HepG2 (cell line): Measurements from ENCODE around the gene ST8SIA1.

Experiments
- CCAR2 ChIP-seq: fragments of 200-400 bp; formaldehyde crosslinking; optimal IDR thresholded peaks from 2 replicates; pipeline ENCODE3; 2018; ENCODE audit warnings: low read depth, mild to moderate bottlenecking, low read length, moderate library complexity
- DNMT1 ChIP-seq: sonication (generic); formaldehyde crosslinking; IDR thresholded peaks from 2 replicates; pipeline ENCODE4 v1.5.1; 2020; ENCODE audit warnings: mild to moderate bottlenecking, missing genetic modification reagents
- MATR3 ChIP-seq: sonication (generic); formaldehyde crosslinking; IDR thresholded peaks from 2 replicates; pipeline ENCODE4 v1.4.0; 2020; ENCODE audit warnings: missing genetic modification reagents
- MBNL3 ChIP-seq: fragments of 250-450 bp; sonication (Bioruptor Pico); conservative IDR thresholded peaks from 2 replicates; pipeline ENCODE4 v1.8.0; 2022; ENCODE audit warnings: mild to moderate bottlenecking, inconsistent platforms
- NR2C2 ChIP-seq: sonication (generic); formaldehyde crosslinking; IDR thresholded peaks from 2 replicates; pipeline ENCODE4 v1.4.0; 2020; ENCODE audit warnings: missing genetic modification reagents, mild to moderate bottlenecking, moderate library complexity, borderline replicate concordance
- SMC3 ChIP-seq: IDR thresholded peaks from 2 replicates; pipeline ENCODE4 v1.6.1; 2011; ENCODE audit warnings: low read length, improper control_type of control experiment
- TF ChIP-seq, protein P1 (sequence below): sonication (generic); formaldehyde crosslinking; IDR thresholded peaks from 2 replicates; pipeline ENCODE4 v1.5.0; 2020; ENCODE audit warnings: mild to moderate bottlenecking, missing genetic modification reagents, moderate library complexity

DNA sequence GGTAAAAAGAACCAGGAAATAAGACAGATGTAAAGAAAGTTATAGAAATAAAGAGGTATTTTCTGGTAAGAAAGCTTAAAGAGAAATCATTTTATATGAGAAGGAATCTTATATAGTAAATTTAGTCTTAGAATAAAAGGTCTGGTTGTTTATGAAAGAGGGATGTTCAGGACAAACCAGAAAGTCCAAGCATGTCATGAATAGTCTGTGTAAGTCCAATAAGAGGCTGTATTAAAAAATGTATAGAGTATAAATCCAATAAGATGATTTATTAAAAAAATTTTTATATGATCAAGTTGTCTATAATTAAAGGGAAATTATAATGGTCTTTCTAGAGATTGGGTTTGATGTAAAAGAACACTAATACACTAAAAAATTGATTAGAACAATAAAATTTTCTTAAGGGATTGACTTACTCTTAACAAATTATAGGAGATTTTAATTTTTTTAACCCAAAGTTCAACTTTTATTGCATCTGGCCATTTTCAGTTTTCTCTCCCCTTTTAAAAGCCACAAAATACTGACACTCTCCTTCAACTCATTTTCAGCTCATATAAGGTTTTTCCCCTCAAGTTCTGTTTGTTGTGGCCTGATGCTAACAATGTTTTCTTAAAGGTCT lies 35.1 kb downstream of the ST8SIA1 start:
- TF ChIP-seq DNMT1 (CRISPR knock-in tag) (no peak), MBNL3 (CRISPR knock-in tag) (no peak), SMC3 (no peak), NR2C2 (CRISPR knock-in tag) (no peak), MATR3 (CRISPR knock-in tag) (no peak), CCAR2 (no peak)
- TF ChIP-seq, protein P1, sequence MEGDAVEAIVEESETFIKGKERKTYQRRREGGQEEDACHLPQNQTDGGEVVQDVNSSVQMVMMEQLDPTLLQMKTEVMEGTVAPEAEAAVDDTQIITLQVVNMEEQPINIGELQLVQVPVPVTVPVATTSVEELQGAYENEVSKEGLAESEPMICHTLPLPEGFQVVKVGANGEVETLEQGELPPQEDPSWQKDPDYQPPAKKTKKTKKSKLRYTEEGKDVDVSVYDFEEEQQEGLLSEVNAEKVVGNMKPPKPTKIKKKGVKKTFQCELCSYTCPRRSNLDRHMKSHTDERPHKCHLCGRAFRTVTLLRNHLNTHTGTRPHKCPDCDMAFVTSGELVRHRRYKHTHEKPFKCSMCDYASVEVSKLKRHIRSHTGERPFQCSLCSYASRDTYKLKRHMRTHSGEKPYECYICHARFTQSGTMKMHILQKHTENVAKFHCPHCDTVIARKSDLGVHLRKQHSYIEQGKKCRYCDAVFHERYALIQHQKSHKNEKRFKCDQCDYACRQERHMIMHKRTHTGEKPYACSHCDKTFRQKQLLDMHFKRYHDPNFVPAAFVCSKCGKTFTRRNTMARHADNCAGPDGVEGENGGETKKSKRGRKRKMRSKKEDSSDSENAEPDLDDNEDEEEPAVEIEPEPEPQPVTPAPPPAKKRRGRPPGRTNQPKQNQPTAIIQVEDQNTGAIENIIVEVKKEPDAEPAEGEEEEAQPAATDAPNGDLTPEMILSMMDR = no peak
